Measurements from ENCODE around the gene SERINC5.

- TF ChIP-seq CTCF (IDR thresholded peaks at IDR 0.05), result no peak
- no peak for TF ChIP-seq POLR2A (IDR thresholded peaks at IDR 0.05)
Observed at GRCh38 chr5:80077051-80077714, 178.7 kb downstream of the SERINC5 start.

All from adrenal gland (tissue), 5 donors.